Psoas muscle (tissue), 8 donors: ENCODE data around the gene SLC24A4. TPM values are rescaled to one million over a fixed set of nuclear protein-coding genes. Genes with fewer than 3 reads are reported as not detected.

ENCODE experiments used
- ATAC-seq, 4 donors: fragments of 200-7000 bp; cut with Tn5 transposase; one replicate each; pipeline ENCODE4 v1.9.1; 2020; ENCODE audit warnings: moderate library complexity in 3 of 4, mild to moderate bottlenecking in 2 of 4
- DNase-seq, 2 donors: peaks; one replicate each; pipeline ENCODE4 v3.0.0-alpha.2; 2020
- H3K27ac ChIP-seq: fragments of 200-600 bp; one replicate; pipeline ENCODE4 v1.8.0; 2022
- H3K27me3 ChIP-seq, 3 donors: fragments of 200-600 bp in 1 of 3; one replicate each; pipeline versions ENCODE4 v1.6.1 to v1.8.0; 2013 to 2022; ENCODE audit warnings: low read length in 2 of 3, mild to moderate bottlenecking in 2 of 3, moderate library complexity in 1 of 3; ENCODE audit not compliant: insufficient read depth in 3 of 3
- H3K36me3 ChIP-seq, 2 donors: fragments of 200-600 bp in 1 of 2; one replicate each; pipeline versions ENCODE4 v1.6.1 to v1.8.0; 2013 to 2022; ENCODE audit warnings: low read depth in 1 of 2, mild to moderate bottlenecking in 1 of 2, moderate library complexity in 1 of 2; ENCODE audit not compliant: insufficient read depth in 1 of 2
- H3K4me1 ChIP-seq: fragments of 200-600 bp; one replicate; pipeline ENCODE4 v1.8.0; 2022
- H3K4me3 ChIP-seq: fragments of 200-600 bp; one replicate; pipeline ENCODE4 v1.8.0; 2022; ENCODE audit warnings: mild to moderate bottlenecking
- H3K9me3 ChIP-seq: fragments of 200-600 bp; one replicate; pipeline ENCODE4 v1.8.0; 2022
- CTCF ChIP-seq: fragments of 200-600 bp; IDR thresholded peaks from one replicate; pipeline ENCODE4 v1.8.0; 2022; ENCODE audit warnings: antibody characterized with exemption
- WGBS, 3 donors: extraction: QIAGEN DNeasy Blood & Tissue Kit; methylation state at CpG; one replicate each; pipeline versions ENCODE4 v1.1.6 to v1.1.7; 2013; 5-methylcytosine and 5-hydroxymethylcytosine counted together
- intact Hi-C, 2 donors: fragments of 100-400 bp; cut with DNase I; formaldehyde crosslinking; loops; one replicate each; pipeline versions ENCODE4 v1.11.0 to v1.14.2; 2022
- polyA plus RNA-seq, 3 donors: library from polyadenylated mRNA; stranded (reverse); fragments of 200-250 nt; gene quantifications; one replicate each; pipeline ENCODE4 v1.2.3, GENCODE V29; 2013
- total RNA-seq, 4 donors: library from RNA; stranded (reverse); fragmentation: NEBNext Ultra II Directional in 2 of 4; extraction: Animal tissue kit (Norgen Biotek cat#: 25700) in 2 of 4; gene quantifications; one replicate each; pipeline versions ENCODE4 v1.2.1 to v1.2.4, GENCODE V29; 2021 to 2023
- donor health status: healthy with polysubstance abuse.
- donor health status: DM: no; HTN: no; CAD: no; lungs with moderate emphysema.
- donor health status: Bipolar disorder and iron deficiency.
- donor health status: healthy.
- donor health status: DM: yes; HTN: yes; CAD: no.
- donor health status: DM: no; HTN: no; CAD: no.
- donor health status: DM: no; HTN: no; CAD: no.
- donor health status: DM: yes; HTN: yes; CAD: no.

SLC24A4 gene
- total and polyA plus RNA-seq, 7 donors = 0.21 to 2.3 (median 0.34) TPM

GRCh38 chr14:92436115-92436776 is 113.3 kb downstream of the SLC24A4 start:
- H3K4me1 ChIP-seq = no peaks in the 10 kb centered on the region

GRCh38 chr14:92437309-92437708 is 114.3 kb downstream of the SLC24A4 start:
- Histone ChIP-seq H3K27ac (no peak overlapping the region), H3K4me3 (no peak overlapping the region), H3K36me3 (no peaks in the 10 kb centered on the region), H3K27me3 (peaks cover 0 to 1% (median 0%) of the 10 kb centered on the region in 3 donors), H3K4me1 (no peaks in the 10 kb centered on the region), H3K9me3 (no peaks in the 10 kb centered on the region)
- ATAC-seq (no peak), DNase-seq (no peak)
- no peak for TF ChIP-seq CTCF
- intact Hi-C loops = no loop called here
- 33 to 50% (median 34%) methylated on average over 5 of the region's 5 CpGs for WGBS, 3 donors

More at GRCh38 chr14:92436115-92436776, 113.3 kb downstream of the SLC24A4 start:
- ATAC-seq (no peak), DNase-seq (no peak)
- intact Hi-C loops = no loop called here
- 78 to 88% (median 79%) methylated on average over 10 of the region's 10 CpGs for WGBS, 3 donors
- H3K36me3 ChIP-seq = no peaks in the 10 kb centered on the region
- H3K27me3 ChIP-seq = peaks cover 0 to 3% (median 0%) of the 10 kb centered on the region in 3 donors
- no peak for TF ChIP-seq CTCF
- no peak overlapping the region for H3K4me3 ChIP-seq
- H3K9me3 ChIP-seq = no peaks in the 10 kb centered on the region
- no peak overlapping the region for H3K27ac ChIP-seq

GRCh38 chr14:92437729-92438285 is 114.8 kb downstream of the SLC24A4 start:
- Histone ChIP-seq H3K9me3 (no peaks in the 10 kb centered on the region), H3K36me3 (no peaks in the 10 kb centered on the region), H3K27me3 (peaks cover 0 to 1% (median 0%) of the 10 kb centered on the region in 3 donors), H3K27ac (no peak overlapping the region), H3K4me3 (no peak overlapping the region), H3K4me1 (no peaks in the 10 kb centered on the region)
- 41 to 53% (median 42%) methylated on average over 12 of the region's 12 CpGs for WGBS, 3 donors
- no peak for ATAC-seq
- TF ChIP-seq CTCF = no peak
- DNase-seq = no peak
- intact Hi-C loops = no loop called here

- intact Hi-C loops = no loop called here
Observed at GRCh38 chr14:92439537-92440344, 116.8 kb downstream of the SLC24A4 start.

More at GRCh38 chr14:92439537-92440344, 116.8 kb downstream of the SLC24A4 start:
- no peak for TF ChIP-seq CTCF
- DNase-seq (no peak), ATAC-seq (no peak)
- no peak overlapping the region for H3K27ac ChIP-seq
- no peaks in the 10 kb centered on the region for H3K4me1 ChIP-seq
- H3K36me3 ChIP-seq = no peaks in the 10 kb centered on the region
- WGBS, 3 donors = 22 to 31% (median 26%) methylated on average over 12 of the region's 12 CpGs
- no peak overlapping the region for H3K4me3 ChIP-seq
- peaks cover 0 to 1% (median 0%) of the 10 kb centered on the region in 3 donors for H3K27me3 ChIP-seq
- H3K9me3 ChIP-seq = no peaks in the 10 kb centered on the region
